GM19240 (cell line): ENCODE data around the gene DLL4.

Experiments used
- DNase-seq: peaks from one replicate; pipeline ENCODE4 v3.0.0; 2011; ENCODE audit warnings: low spot score; ENCODE audit not compliant: insufficient read length

Gene DLL4

GRCh38 chr15:40926659-40927494 lies 2.3 kb upstream of the DLL4 start:
- DNase-seq: no peak

- DNase-seq: no peak
Measured at GRCh38 chr15:40927495-40927872, 1.7 kb upstream of the DLL4 start.

- no peak for DNase-seq
Measured at GRCh38 chr15:40927873-40928806, 1.0 kb upstream of the DLL4 start.

- DNase-seq: no peak
Measured at GRCh38 chr15:40929660-40930429, 705 bp downstream of the DLL4 start.

GRCh38 chr15:40930430-40931299 lies 1.5 kb downstream of the DLL4 start:
- DNase-seq: no peak

- DNase-seq: no peak
Measured at GRCh38 chr15:40931300-40932142, 2.4 kb downstream of the DLL4 start.

GRCh38 chr15:40932156-40932555 lies 3.0 kb downstream of the DLL4 start:
- no peak for DNase-seq

- no peak for DNase-seq
Measured at GRCh38 chr15:40932649-40933516, 3.7 kb downstream of the DLL4 start.

- no peak for DNase-seq
Measured at GRCh38 chr15:40933517-40933902, 4.4 kb downstream of the DLL4 start.

- no peak for DNase-seq
Measured at GRCh38 chr15:40934457-40934856, 5.3 kb downstream of the DLL4 start.

- no peak for DNase-seq
Measured at GRCh38 chr15:40936234-40936708, 7.1 kb downstream of the DLL4 start.

GRCh38 chr15:40936709-40937666 lies 7.8 kb downstream of the DLL4 start:
- DNase-seq: no peak

GRCh38 chr15:40937762-40938535 lies 8.8 kb downstream of the DLL4 start:
- no peak for DNase-seq

GRCh38 chr15:40938536-40938870 lies 9.4 kb downstream of the DLL4 start:
- DNase-seq: no peak

- DNase-seq: no peak
Measured at GRCh38 chr15:40940296-40940801, 11.2 kb downstream of the DLL4 start.

GRCh38 chr15:40941068-40941527 lies 12.0 kb downstream of the DLL4 start:
- no peak for DNase-seq
